A549 treated with Mapracorat at 1 μM for 4 hours (cell line): ENCODE measurements around the gene PIGV. TPM values are rescaled to one million over a fixed set of nuclear protein-coding genes. Genes with fewer than 3 reads are reported as not detected.

Experiments used
- total RNA-seq: library from RNA; stranded (reverse); fragments of 200-300 nt; extraction: Qiagen RNA extraction; gene quantifications from 5 replicates; pipeline ENCODE4 v1.2.3, GENCODE V29; 2022

Gene PIGV
- 5.1 to 6.1 TPM (median 5.5 TPM) in 5 replicates for total RNA-seq

DNA sequence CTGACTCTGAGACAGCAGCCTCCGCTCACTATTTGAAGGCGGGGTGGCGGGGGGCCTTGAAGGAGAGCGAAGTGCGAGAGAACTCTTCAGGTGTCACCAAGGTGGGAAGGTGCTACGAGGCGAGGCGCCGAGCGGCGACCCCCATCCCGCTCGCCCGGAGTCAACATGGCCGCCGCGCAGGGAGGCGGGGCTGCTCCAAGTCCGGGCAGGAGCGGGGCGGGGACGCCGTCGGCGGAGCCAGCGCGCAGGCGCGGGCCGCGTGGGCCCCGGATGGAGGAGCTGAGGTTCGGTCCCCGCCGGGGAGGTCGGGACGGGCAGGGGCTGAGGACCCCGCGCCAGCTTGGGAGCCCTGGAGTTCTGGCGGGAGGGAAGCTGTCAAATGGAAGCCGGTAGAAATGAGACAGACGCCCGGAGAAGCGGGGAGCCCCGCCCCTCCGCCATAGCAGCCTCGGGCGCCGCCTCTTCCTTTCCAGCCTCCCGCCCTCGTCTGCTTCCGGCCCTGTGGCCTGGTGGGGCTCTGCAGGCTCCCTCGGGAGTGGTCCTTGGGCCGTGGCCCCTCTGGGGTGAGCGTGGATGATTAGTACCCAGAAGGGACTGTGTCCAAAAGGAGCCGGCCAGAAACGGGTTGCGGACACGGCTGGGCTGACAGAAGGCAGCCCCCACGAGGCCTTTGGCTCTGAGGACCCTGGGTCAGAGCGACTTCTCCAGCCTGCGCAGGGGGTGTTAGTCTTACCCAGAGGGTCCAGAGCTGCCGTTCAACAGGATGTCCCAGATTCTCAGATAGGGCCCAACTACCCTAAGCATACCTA, at the start of gene PIGV:
PIGV (plus strand) TSS at position 245 of the 809 bp plus-strand sequence. CDS start 2,866 bp downstream, outside the sequence.

DNA sequence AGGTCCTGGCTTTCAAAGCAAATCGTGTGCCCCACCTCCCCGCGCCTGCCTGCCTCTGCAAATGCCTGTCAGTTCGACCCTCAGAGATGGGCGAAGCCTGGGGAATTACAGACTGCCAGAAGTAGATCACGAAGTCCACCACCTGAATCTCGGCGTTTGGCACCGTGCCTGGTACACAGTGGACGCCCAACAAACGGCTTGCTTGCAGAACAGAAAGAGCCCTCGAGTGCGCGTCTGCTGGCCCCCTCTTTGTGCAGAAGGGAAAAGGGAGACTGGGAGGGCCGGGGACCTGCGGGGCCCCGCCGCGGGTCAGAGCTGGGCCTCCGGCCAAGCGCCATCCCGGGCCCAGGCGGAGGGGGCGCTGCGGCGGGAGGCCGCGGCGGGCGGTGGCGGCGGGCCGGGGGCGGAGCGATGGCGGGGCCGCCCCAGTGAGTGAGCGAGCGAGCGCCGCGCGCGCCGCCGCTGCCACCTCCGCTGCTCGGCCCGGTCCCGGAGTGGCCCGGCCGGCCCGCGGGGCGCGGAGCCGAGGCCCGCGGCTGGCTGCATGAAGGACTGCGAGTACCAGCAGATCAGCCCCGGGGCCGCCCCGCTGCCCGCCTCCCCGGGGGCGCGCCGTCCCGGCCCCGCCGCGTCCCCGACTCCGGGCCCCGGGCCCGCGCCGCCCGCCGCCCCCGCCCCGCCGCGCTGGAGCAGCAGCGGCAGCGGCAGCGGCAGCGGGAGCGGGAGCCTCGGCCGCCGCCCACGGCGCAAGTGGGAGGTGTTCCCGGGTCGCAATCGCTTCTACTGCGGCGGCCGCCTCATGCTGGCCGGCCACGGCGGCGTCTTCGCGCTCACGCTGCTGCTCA, 38.7 kb downstream of the PIGV start, which contains the start of gene ZDHHC18:
ZDHHC18 (plus strand) TSS at position 428 of the 845 bp plus-strand sequence; CDS start at position 545, 117 bp downstream.

Other genes with a start within 250 kb of the PIGV start
- 33.6 to 39.1 TPM (median 35.6 TPM) in 5 replicates for gene ARID1A, start 91.9 kb upstream of the PIGV start, total RNA-seq
- 35.3 to 46.7 TPM (median 42.2 TPM) in 5 replicates for gene ZDHHC18, start 38.7 kb downstream of the PIGV start, total RNA-seq
- 503 to 710 TPM (median 599 TPM) in 5 replicates for gene SFN, start 75.2 kb downstream of the PIGV start, total RNA-seq
- 23.5 to 29.8 TPM (median 28.4 TPM) in 5 replicates for gene GPN2, start 102.3 kb downstream of the PIGV start, total RNA-seq
- gene GPATCH3, start 112.5 kb downstream of the PIGV start, total RNA-seq: 9.6 to 14.3 TPM (median 10.1 TPM) in 5 replicates
- not detected in 5 replicates for gene NR0B2, start 126.0 kb downstream of the PIGV start, total RNA-seq
- 122 to 142 TPM (median 130 TPM) in 5 replicates for gene NUDC, start 133.8 kb downstream of the PIGV start, total RNA-seq
- 0.18 to 0.30 TPM (median 0.22 TPM) in 3 of 5 replicates, not detected in the others for gene KDF1, start 172.5 kb downstream of the PIGV start, total RNA-seq
- 182 to 277 TPM (median 266 TPM) in 5 replicates for gene TRNP1, start 205.7 kb downstream of the PIGV start, total RNA-seq
- 0.94 to 1.9 TPM (median 1.3 TPM) in 5 replicates for gene TENT5B, start 224.9 kb downstream of the PIGV start, total RNA-seq